ENCODE measurements around the gene SLC16A13.

DNA sequence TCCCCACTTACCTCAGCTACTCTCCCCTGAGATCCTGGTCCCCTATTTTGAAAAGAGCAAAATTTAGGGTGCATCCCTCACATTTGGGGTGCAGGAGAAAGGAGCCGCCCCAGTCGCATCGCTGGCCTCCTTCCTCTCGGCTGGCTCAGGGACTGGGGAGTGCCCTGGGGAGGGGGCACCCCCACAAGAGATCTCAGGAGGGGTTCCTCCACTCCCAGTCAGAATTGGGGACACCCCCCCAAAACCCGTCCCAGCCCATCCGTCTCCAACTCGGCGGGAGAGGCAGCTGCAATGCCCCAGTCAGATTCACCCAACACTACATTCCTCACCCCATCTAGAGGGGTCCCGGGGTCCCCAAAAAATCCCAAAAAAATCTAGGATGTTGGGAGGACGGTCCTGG lies 16.4 kb upstream of the SLC16A13 start:
- TF ChIP-seq, protein P1, sequence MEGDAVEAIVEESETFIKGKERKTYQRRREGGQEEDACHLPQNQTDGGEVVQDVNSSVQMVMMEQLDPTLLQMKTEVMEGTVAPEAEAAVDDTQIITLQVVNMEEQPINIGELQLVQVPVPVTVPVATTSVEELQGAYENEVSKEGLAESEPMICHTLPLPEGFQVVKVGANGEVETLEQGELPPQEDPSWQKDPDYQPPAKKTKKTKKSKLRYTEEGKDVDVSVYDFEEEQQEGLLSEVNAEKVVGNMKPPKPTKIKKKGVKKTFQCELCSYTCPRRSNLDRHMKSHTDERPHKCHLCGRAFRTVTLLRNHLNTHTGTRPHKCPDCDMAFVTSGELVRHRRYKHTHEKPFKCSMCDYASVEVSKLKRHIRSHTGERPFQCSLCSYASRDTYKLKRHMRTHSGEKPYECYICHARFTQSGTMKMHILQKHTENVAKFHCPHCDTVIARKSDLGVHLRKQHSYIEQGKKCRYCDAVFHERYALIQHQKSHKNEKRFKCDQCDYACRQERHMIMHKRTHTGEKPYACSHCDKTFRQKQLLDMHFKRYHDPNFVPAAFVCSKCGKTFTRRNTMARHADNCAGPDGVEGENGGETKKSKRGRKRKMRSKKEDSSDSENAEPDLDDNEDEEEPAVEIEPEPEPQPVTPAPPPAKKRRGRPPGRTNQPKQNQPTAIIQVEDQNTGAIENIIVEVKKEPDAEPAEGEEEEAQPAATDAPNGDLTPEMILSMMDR (conservative IDR thresholded peaks at IDR 0.05): no peak
- no peak for TF ChIP-seq EZH2 (IDR thresholded peaks at IDR 0.05; ENCODE audit: low read depth)

All from PC-9 (cell line).